Kidney epithelial cell (primary cell): ENCODE results near the gene YPEL1. TPM values are rescaled to one million over a fixed set of nuclear protein-coding genes. Genes with fewer than 3 reads are reported as not detected.
"Not testable (repeated sequence)": the region's sequence is repeated elsewhere in the genome, so short reads cannot be mapped to it uniquely, and the experiment has no call there.

Experiments
- DNase-seq: peaks from one replicate; pipeline ENCODE4 v3.0.0-alpha.2; 2010; ENCODE audit warnings: low read depth
- H3K27me3 ChIP-seq: 2 replicates; pipeline ENCODE4 v1.6.0; 2011; ENCODE audit warnings: low read length; ENCODE audit not compliant: control insufficient read depth, insufficient read depth
- H3K36me3 ChIP-seq: 2 replicates; pipeline ENCODE4 v1.5.1; 2011; ENCODE audit warnings: low read length; ENCODE audit not compliant: control insufficient read depth, insufficient read depth
- H3K4me3 ChIP-seq: 2 replicates; pipeline ENCODE4 v1.5.1; 2011; ENCODE audit warnings: low read depth, mild to moderate bottlenecking, control low read depth, low read length
- total RNA-seq: library from RNA; depleted of rRNA; stranded (reverse); fragments of >200 nt; gene quantifications from 2 replicates; pipeline ENCODE4 v1.2.3, GENCODE V29; 2015
- TF ChIP-seq, protein P1 (sequence below): IDR thresholded peaks from 2 replicates; pipeline ENCODE4 v1.5.1; 2011; ENCODE audit warnings: mild to moderate bottlenecking, moderate library complexity, low read length, control low read depth, inconsistent platforms; ENCODE audit not compliant: insufficient read depth, poor library complexity, severe bottlenecking

Gene YPEL1
- total RNA-seq, 1 donor from 2014 or later = 4.9 TPM

DNA sequence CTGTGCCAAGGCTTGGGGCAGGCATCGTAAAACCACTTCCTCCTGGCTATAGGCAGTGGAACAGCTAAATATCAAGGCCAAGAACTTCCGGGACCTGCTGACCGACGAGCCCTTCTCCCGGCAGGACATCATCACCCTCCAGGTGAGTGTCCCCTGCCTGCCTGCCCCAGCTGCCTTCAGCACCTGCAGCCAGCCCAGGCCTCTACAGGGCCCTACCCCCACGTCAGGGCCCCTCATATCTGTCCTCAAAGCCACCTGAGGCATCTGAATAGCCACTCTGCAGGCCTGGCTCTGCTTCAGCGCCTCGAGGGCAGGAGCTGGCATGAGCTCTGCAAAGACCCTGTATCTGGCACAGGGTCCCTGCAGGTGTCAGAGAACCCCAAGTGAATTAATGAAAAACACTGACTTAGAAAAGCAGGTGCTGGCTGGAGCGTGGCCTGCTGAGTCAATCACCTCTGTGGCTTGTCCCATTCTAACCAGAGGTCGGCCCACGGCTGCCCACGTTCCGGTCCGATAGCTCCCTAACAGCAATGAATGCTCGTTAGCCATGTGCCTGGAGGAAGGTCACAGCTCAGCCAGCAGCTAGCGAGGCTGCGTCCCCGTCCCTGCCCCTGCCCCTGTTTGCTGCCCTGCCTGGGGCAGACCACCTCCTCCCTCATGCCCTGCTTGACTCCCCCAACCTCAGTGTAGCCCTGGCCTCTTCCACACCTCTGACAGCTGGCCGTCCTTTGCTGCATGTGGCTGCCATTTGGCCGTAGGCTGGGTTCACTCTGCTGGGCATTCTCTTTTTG, 53.0 kb downstream of the YPEL1 start:
- H3K4me3 ChIP-seq = no peak overlapping the region
- TF ChIP-seq, protein P1, sequence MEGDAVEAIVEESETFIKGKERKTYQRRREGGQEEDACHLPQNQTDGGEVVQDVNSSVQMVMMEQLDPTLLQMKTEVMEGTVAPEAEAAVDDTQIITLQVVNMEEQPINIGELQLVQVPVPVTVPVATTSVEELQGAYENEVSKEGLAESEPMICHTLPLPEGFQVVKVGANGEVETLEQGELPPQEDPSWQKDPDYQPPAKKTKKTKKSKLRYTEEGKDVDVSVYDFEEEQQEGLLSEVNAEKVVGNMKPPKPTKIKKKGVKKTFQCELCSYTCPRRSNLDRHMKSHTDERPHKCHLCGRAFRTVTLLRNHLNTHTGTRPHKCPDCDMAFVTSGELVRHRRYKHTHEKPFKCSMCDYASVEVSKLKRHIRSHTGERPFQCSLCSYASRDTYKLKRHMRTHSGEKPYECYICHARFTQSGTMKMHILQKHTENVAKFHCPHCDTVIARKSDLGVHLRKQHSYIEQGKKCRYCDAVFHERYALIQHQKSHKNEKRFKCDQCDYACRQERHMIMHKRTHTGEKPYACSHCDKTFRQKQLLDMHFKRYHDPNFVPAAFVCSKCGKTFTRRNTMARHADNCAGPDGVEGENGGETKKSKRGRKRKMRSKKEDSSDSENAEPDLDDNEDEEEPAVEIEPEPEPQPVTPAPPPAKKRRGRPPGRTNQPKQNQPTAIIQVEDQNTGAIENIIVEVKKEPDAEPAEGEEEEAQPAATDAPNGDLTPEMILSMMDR = no peak
- H3K36me3 ChIP-seq = peaks cover 5% of the 10 kb centered on the region
- DNase-seq = peak; percentile 21
- no peaks in the 10 kb centered on the region for H3K27me3 ChIP-seq

DNA sequence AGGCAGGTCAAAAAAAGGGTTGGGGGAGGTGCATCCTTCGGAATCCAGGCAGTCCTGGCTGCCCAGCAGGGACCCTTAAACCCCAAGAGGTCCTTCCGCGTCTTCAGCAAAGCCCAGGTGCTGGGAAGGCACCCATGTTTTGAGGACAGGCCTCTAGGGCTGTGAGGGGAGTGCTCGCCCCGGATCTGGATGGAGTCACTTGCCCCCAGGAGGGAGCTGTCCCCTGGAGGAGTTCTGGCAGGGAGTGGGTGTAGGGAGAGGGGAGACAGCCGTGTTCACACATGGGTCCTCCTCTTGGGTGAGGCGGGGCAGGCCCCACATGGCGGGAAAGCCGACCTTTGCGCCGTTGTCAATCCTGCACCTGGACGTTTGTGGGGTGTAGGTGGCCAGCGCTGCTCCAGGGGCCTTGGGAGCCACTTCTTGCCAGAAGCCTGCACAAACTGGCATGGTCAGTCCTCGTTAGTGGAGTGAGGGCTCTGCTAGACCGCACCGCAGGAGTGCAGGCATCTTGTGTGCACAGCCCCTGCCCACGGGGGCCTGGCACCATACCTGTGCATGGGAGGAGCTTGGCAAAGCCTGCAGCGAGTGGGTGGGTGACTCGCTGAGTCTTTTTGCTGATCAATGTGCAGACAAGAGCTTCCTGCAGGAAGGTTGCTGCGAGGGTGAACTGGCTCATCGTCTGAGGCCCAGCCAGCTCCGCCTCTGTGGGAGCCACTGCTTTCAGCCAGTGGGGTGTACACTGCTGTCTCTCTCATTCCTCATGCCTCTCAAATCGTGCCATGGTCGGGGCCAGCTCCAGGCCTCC, 53.8 kb downstream of the YPEL1 start:
- Histone ChIP-seq H3K36me3 (peaks cover 5% of the 10 kb centered on the region), H3K27me3 (no peaks in the 10 kb centered on the region), H3K4me3 (no peak overlapping the region)
- no peak for DNase-seq
- TF ChIP-seq, protein P1 = no peak

GRCh38 chr22:21680830-21681565, 54.6 kb downstream of the YPEL1 start:
- TF ChIP-seq, protein P1 = no peak
- Histone ChIP-seq H3K4me3 (no peak overlapping the region), H3K36me3 (peaks cover 3% of the 10 kb centered on the region), H3K27me3 (no peaks in the 10 kb centered on the region)
- DNase-seq = no peak

DNA sequence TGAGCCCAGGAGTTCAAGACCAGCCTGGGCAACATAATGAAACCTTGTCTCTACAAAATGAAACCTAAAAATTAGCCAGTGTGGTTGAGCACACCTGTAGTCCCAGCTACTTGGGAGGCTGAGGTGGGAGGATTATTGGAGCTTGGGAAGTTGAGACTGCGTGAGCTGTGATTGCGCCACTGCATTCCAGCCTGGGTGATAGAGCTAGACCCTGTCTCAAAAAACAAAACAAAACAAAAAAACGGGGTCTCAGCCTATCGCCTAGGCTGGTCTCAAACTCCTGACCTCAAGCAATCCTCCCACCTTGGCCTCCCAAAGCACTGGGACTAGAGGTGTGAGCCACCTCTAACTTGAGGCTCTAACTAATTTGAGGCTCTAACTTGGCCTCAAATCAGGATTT, 56.2 kb downstream of the YPEL1 start:
- Histone ChIP-seq H3K36me3 (peaks cover 1% of the 10 kb centered on the region), H3K4me3 (no peak overlapping the region), H3K27me3 (no peaks in the 10 kb centered on the region)
- TF ChIP-seq, protein P1 = no peak
- no peak for DNase-seq

GRCh38 chr22:21678842-21679241, 56.8 kb downstream of the YPEL1 start:
- H3K27me3 ChIP-seq, DNase-seq, H3K4me3 ChIP-seq, H3K36me3 ChIP-seq: not testable (repeated sequence)
